Renal cortical epithelial cell (primary cell): ENCODE results near the gene TBRG4. TPM values are rescaled to one million over a fixed set of nuclear protein-coding genes. Genes with fewer than 3 reads are reported as not detected.
A peak's percentile ranks its signal among the peaks of the same experiment; 100 is the strongest.

ENCODE experiments used
- DNase-seq: peaks from one replicate; pipeline ENCODE4 v3.0.0-alpha.2; 2011; ENCODE audit warnings: low read depth
- total RNA-seq: library from RNA; depleted of rRNA; stranded (reverse); fragments of >200 nt; gene quantifications from 2 replicates; pipeline ENCODE4 v1.2.3, GENCODE V29; 2014

The TBRG4 gene
- total RNA-seq, 1 donor from 2014 or later = 52.5 TPM

DNA sequence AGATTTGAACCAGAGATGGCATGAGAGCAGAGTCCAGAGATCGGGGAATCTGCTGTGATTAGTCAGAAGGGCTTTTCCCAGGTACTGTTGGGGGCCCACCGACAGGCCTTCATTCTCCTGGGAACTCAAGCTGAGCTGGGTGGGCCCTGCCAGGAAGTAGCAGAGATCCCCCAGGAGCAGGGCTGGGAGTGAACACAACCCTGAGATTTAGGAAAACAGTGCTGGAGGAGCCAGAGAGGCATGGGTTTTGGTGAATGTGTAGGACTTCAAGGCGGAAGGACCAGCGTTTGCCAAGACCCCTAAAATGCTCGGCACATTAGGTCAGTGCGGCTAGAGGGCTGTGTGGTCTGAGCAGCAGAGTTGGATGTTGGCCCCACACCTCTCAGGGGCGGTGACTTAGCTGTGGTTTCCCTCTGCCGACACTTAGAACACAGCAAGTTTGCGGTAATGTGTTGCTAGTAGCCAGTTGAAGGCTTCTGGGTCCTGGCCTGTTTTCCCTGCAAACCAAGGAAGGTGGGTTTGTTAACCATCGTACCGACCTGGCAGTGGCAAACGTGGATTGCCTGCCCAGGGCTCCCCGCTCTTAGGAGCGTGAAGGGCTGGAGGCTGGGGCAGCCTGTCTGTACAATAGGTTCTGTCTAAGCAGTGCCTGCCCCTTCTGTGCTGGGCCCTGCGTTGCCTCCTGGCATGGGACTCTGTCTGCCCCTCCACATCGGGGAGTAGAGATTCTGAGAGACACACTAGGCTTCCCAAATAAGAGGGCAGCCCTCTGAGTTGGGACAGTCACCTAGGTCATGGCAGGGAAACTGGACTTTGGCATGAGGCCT lies 36.8 kb downstream of the TBRG4 start:
- no peak for DNase-seq

DNA sequence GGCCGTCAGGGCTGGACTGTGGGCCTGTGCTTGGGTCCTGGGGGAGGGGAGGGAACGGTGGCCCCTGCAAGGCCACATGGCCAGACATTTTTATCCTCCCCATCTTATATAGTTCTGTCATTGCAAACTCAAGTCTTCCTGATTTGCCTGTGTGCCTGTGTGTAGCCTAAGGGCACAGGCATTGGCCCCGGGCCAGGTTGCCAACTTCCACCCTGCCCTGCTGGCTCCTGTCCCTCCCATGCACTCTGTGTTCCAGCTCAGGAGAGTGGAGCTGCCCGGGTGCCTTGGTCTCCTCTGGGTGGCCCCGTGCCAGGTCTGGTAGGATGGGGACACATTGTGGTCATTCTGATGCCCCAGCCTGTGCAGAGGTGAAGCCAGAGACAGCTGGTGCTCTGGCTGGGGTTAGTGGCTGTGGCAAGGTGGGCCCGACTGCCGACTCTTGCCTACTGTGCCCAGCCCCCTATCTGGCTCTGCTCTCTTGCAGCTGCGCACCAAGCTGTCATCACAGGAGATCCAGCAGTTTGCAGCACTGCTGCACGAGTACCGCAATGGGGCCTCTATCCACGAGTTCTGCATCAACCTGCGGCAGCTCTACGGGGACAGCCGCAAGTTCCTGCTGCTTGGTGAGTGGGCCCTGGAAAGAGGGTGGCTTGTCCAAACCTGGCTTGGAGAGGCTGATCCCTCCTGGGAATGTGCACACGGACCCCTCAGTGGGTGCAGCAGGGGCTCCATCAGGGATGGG lies 37.5 kb downstream of the TBRG4 start:
- peak; percentile 25 for DNase-seq

DNA sequence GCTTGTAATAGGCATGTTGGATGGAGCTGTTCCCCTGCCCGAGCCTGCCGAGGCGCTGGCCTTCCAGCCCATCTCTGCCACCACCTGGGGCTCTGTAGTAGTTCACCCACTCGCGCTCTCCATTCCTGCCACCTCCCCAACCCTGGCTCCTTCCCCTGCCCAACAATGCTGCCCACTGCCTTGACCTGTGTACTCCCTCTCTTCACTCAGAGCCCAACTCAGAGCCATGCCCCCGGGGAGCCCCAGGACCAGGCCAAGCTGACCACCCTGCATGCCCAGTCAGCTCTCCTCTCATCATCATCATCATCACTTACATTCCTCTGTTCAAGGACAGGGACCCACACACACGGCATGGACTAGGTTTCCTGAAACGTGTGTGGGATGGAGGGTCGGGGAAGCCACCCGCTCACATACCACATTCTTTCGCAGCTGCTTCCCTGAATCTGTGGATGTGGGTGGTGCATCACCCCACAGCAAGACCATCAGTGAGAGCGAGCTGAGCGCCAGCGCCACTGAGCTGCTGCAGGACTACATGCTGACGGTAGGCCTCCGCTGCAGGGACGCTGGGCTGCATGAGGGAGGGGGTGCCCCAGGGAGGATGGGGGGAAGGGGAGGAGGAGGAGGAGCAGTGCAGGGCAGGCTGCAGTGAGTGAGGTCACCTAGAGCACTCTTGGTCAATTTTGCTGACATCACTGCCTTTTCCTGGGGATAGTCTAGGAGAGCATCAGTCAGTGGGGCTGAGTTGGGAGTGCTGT lies 38.3 kb downstream of the TBRG4 start:
- DNase-seq = no peak

DNA sequence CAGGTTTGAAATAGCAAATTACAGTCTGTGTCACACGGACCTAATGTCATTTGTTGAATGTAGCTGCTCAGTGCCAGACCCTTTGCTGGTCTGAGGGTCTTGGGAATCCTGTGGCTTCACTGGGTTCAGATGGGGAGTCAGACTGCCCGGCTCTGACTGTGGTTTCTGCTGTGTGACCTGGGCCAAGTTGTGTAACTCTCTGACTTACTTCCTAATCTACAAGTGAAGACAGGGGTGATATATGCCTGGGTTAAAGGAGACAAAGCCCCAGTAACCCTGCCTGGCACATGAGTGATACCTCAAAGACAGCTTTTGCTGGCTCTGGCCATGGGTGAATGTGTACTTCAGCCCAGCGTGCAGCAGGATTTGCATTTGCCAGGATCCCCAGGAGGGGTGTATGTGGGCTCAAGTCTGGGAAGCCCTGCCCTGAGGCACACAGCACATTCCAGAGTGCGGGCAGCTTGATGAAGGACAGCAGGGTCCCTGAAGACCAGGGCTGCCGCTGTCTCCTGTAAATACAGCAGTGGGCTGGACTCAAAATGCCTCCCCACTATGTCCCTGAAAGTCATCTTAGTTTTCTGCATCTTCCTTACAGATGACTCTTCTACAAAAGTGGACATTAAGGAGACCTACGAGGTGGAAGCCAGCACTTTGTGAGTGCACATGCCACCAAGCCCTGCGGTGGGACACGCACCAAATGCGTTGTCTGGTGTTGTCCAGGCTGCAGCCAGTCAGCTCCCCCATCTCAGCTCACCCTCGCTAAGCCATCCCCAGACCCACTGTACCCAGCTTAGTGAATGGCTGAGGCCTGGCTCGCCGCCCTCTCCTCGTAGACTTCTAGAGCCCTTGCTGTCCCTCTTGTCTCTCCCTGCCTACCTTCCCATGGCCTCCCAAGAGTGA lies 39.1 kb downstream of the TBRG4 start:
- DNase-seq = no peak

DNA sequence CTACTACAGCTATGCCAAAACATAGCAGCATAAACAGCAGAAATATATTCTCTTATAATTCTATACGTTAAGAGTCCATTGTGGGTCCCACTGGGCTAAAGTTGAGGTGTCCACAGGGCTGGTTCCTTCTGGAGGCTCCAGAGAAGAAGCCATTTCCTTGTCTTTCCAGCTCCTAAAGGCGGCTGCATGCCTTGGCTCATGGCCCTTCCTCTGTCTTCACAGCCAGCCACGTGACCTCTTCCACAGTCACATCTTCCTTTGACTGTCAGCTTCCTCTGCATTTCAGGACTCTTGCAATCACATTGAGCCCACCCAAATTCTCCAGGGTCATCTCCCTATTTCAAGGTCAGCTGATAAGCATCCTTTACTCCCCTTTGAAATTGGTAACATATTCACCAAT lies 40.0 kb downstream of the TBRG4 start:
- no peak for DNase-seq

DNA sequence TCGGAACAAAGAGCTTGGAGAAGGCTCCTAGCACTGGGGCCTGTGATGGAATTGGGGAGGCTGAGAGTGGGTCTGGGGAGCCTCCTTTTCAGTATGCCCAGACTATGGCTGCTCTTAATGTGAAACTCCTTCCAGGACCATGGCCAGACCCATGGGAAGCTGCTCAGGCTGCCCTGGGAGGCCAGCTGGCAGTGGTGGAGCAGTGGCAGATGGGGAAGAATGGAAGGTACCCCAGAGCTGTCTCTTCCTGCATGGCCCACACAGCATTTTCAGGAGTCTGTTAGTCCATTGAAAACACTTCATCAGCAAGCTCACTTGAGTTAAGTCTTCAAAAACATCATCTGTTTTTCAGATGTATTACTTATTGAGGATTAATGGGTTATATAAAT lies 41.2 kb downstream of the TBRG4 start:
- no peak for DNase-seq

DNA sequence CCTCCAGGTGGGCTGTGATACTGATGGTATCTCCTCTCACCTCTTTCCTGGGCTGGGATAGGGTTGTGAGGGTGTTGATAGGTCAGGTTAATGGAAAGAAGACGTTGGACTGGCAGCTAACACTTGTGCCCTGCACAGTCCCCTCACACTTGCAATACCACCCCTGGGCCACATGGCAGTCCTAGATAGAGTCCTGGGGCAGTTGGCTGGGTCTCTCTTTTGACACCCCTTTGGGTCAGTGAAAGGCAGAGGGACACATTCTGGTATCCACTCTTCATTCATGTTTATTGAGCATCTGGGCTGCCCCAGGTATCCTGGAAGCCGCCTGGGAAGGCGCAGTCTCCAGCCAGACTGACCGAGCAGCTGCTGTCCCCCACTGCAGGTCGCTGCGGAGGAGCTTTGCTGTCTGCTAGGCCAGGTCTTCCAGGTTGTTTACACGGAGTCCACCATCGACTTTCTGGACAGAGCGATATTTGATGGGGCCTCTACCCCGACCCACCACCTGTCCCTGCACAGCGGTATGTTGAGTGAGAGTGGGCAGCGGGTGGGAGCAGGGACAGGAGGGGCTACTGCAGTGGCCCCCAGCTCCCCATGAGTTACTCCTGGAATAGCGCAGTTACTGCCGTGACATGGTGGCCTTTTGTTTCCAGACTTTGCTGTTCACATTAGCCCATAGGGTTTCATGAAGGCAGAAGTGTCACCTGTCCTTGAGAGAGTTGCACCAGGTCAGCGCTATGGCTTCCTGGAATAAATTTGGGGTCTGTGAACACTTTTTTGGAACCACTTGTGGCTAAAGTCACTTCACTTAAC lies 41.8 kb downstream of the TBRG4 start:
- no peak for DNase-seq

DNA sequence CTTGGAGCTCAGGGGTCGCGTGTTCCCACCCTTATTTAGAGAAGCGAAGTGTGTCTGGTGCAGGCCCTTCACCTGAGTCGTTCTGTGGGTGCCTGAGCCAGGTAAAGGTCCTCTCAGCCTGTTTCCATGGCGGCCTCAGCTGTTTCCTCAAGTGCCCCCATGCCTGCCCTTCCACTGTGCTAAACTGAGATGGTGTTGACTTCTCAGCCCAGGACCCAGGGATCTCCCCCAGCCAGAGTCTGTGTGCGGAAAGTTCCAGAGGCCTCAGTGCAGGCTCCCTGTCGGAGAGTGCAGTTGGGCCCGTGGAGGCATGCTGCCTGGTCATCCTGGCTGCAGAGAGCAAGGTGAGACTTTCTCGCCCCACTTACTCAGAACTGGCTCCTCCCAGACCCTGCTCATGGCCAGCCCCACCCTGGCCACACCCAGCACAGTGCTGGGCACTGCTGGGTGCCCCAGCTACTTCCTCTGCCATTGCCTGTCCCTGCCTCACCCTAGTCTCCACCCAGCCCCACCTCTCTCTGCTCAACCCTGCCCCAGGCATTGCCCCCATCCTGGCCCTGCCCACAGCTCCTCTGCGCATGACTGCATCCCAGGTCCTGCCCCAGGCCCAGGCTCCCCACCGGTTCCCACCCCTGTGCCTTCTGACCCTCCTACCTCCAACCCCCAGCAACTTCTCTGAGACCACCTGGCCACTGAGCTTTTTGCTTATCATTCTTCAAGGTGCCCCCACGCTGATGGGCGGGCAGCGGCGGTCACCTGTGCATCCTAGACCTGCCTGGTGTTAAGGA lies 43.1 kb downstream of the TBRG4 start:
- no peak for DNase-seq

DNA sequence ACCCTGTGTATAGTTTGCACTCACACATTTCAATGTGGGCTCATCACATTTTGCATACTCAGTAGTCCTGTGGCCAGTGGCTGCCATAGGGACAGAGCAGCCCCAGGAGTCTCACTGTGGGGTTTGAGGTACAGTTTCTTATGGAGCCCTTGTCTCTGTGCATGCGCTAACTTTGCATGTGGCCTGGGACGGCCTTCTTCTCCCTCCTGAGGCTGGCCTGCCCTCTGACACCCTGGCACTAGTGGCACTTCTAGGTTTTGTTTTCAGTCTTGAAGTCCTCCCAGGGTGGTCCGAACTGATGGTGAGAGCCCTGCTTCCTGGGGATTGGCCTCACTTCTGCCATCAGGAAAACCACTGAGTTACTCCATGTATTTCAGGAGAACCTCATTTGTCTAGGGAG lies 43.9 kb downstream of the TBRG4 start:
- DNase-seq = no peak

DNA sequence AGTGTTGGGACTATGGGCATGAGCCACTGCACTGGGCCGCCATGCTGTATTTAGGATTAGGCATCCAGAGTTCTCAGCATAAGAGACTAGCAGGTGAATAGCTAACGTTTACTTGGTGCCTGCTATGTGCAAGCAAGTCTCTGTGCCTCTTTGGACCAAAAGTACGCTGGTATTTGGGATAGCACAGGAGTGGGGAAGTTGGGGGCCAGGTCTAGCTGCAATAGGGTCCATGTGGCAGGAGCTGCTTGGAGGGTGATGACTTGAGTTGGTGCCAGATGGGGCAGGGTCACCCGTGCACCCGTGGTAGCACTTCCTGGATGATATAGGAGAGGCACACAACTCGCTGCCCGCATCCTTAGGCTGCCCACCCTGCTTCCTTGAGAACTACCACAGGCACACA lies 45.1 kb downstream of the TBRG4 start:
- no peak for DNase-seq

DNA sequence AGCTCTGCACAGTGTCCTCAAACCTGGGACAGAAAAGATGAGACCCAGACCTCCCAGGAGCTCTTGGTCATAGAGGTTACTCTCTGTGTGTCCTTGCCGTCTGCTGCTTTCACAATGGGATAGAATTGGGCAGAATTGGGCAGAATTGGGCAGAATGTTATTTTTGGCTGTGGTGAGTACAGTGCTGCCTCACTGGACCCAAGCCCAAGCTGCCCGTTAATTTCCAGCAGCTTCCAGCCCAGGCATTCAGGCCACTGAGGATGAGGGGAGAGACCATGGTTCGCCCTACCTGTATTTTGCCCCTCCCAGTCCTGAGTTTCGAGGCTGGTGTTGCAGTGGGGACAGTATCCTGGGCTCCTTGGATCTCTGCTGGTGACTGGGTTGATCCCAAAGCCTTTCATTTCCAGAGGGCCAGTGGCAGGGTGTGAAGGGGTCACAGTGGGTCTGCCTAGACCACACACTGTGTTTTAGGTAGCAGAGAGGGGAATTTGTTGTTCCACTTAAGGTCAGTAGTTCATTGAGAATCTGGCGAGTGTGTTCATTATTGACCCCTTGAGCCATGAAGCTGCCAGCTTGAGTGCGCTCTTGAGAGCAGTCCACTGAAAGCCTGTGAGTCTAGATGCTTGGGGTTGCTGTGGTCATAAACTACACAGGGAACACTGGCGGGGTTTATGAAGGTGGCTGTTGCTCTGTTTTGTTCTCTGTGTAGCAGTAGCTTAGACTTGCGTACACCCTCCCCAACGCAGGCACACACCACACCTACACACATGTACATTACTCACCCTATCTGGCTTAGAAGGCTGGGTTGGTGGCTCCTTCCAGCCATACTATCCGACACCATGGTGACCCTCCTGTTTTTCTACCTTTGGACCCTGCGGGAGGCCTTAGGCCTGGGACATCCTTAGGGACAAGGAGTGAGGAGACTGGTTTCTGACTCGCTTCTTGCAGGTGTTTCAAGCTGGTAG lies 46.2 kb downstream of the TBRG4 start:
- DNase-seq = no peak

DNA sequence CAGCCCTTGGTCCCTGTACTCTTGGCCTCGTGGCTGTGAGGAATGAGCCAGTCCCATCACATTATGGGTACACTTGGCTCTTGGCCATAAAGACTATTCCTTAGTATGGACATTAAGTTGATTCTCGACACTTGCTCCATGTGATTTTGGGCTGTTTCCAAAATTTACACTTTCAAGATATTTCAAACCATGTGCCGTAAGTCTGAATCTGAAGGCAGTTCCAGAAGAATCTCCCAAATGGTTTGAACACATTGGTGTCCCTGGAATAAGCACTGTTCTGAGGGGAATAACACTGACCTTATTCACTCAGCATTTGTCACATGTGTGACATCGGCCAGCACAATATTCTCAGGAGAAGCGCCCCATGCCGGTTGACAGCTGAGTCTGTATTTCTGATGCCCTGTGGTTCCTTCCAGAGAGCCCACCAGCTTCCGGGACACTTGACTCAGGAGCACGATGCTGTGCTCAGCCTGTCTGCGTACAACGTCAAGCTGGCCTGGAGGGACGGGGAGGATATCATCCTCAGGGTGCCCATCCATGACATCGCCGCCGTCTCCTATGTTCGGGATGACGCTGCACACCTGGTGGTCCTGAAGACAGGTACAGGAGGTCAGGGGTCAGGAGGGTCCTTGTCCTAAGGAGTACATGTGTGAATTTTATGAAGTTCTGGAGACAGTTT lies 47.3 kb downstream of the TBRG4 start:
- no peak for DNase-seq

DNA sequence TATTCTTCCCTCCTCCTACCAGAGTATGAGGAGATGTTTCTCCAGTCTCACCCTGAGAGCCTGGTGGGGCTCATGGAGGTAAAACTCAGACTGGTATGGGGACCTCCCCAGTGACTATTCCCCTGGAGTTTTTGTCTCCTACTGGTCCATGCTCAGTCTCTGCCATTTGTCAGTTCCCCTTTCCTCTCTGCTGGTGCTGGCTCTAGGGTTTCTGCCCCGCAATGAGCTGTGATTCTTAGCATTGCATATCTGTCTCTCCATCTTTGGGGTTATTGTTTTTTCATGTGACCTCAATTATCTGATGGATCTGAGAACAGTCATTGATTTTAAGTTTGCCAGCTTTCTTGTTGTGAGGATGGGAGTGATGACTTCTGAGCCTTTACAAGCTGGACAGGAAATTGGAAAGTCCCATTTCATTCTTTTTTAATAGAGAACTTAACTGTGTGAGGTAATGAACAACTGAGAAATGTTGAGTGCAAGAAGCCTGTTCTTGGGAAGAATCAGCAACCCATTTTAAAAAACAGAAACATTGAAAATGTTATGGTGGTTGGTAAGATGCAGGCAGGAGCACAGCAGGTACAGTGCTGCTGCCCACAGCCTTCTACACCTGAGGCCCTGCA lies 49.6 kb downstream of the TBRG4 start:
- no peak for DNase-seq

DNA sequence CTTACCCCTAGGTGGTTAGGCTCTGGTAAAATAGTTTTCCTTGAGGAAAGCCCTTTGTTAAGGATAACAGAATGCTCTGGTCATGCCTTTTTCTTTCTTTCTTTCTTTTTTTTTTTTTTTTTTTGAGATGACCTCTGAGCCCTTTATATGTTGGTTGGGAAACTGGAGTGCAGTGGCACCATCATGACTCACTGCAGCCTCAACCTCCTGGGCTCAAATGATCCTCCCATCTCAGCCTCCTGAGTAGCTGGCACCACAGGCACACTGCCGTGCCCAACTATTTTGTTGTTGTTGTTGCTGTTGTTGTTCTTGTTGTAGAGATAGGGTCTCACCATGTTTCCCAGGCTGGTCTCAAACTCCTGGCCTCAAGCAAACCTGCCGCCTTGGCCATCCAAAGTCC lies 50.1 kb downstream of the TBRG4 start:
- DNase-seq = no peak

DNA sequence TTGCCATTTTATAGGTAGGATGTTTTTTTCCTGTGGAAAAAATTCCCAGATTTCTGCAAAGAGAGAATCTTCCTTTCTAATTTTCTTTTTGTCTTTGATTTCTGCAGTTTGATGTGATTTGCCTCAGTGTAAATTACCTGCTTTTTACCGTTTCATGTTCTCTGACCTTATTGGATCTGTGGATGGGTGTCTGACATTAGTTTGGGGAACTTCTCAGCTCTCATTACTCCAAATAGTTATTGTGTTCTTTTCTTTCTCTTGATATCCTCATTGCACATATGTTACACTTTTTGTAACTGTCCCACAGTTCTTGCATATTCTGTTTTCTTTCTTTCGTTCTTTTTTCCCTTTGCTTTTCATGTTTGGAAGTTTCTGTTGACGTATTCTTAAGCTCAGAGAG lies 51.2 kb downstream of the TBRG4 start:
- no peak for DNase-seq

DNA sequence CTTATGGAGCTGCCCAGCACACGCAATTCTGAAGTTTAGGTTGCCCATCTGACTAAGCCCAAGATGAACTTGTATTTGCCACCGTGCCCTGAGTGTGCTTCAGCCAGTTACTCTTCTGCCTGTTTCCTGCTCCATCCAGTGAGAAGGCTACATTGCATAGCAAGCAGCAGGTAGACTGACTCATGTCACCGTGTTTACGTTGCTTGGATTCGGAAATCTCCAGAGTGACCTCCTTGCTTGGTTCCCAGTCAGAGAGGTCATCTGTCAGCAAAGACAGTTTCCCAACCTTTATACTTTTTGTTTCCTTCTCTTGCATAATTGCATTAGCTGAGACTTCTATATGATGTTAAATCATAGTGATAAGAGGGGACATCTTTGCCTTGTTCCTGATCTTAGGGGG lies 53.6 kb downstream of the TBRG4 start:
- DNase-seq = peak; percentile 7

DNA sequence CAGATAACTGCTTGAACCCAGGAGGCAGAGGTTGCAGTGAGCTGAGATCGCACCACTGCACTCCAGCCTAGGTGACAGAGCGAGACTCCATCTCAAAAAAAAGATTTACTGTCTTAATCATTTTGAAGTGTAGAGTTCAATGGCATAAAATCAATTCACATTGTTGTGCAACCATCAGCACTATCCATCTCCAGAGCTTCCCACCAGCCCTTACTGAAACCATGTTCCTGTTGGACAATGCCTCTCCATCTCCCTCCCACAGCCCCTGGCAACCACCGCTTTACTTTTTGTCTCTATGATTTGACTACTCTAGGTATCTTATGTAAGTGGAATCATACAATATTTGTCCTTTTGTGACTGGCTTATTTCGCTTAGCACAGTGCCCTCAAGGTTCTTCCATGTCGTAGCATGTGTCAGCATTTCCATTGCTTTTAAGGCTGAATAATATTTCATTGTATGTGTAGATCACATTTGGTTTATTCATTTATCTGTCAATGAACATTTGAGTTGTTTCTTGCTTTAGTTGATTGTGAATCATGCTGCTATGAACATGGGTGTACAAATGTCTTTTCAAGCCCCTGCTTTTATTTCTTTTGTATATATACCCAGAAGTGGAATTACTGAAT lies 55.8 kb downstream of the TBRG4 start:
- DNase-seq = no peak
